ENCODE data around the gene SMG6. TPM values are rescaled to one million over a fixed set of nuclear protein-coding genes. Genes with fewer than 3 reads are reported as not detected.
A peak's percentile ranks its signal among the peaks of the same experiment; 100 is the strongest.

The SMG6 gene
- polyA plus RNA-seq, 1 of the 3 experiments (the other 2 are of a cell fraction), result 15.7 TPM

GRCh38 chr17:2215616-2216364 is 87.8 kb downstream of the SMG6 start:
- WGBS (ENCODE audit: low lambda C conversion rate), result 28% methylated on average over 16 of the region's 18 CpGs
- DNase-seq, result peak; percentile 79
- peak overlapping the region; percentile 33 to 48 for H3K4me3 ChIP-seq (ENCODE audit: low read depth in 2 of 2, low read length in 1 of 2)
- no peaks in the 10 kb centered on the region for H4K20me1 ChIP-seq (ENCODE audit: insufficient read depth)
- H3K4me1 ChIP-seq (ENCODE audit: control insufficient read depth in 1 of 2, insufficient read depth in 2 of 2, low read depth in 1 of 2, low read length in 1 of 2), result peaks cover 38 to 41% of the 10 kb centered on the region in 2 experiments
- H3K4me2 ChIP-seq, result peak overlapping the region; percentile 75
- no peak overlapping the region for H2AFZ ChIP-seq (ENCODE audit: low read depth)
- 0 out of 2 replicates have a peak, but pooled peaks have one; percentile 16 for TF ChIP-seq FOXM1 (IDR thresholded peaks at IDR 0.05; ENCODE audit: low read depth)
- TF ChIP-seq SMC3 (IDR thresholded peaks at IDR 0.05; ENCODE audit: low read depth, low read length), result no peak
- TF ChIP-seq TEAD4 (IDR thresholded peaks at IDR 0.05; ENCODE audit: borderline replicate concordance, insufficient read depth), result no peak; the same call in 1 of the 2 replicates
- peak in 1 of 2 experiments; percentile 73; a peak in 3 of 4 replicates for TF ChIP-seq EP300 (IDR thresholded peaks at IDR 0.05; ENCODE audit: borderline replicate concordance in 1 of 2, low read depth in 1 of 2, low read length in 1 of 2)
- TF ChIP-seq, protein P1, sequence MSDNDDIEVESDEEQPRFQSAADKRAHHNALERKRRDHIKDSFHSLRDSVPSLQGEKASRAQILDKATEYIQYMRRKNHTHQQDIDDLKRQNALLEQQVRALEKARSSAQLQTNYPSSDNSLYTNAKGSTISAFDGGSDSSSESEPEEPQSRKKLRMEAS (IDR thresholded peaks at IDR 0.05; ENCODE audit: low read depth), result peak; percentile 52
- peak; percentile 70; the same call in 1 of the 2 replicates for TF ChIP-seq RXRA (IDR thresholded peaks at IDR 0.05; ENCODE audit: borderline replicate concordance, low read depth)
- TF ChIP-seq RCOR1 (IDR thresholded peaks at IDR 0.05; ENCODE audit: low read length), result no peak
- TF ChIP-seq SIN3A (IDR thresholded peaks at IDR 0.05; ENCODE audit: borderline replicate concordance, low read depth, low read length), result no peak
- TF ChIP-seq POLR2AphosphoS5 (IDR thresholded peaks at IDR 0.05; ENCODE audit: low read depth, low read length), result 0 out of 2 replicates have a peak, but pooled peaks have one; percentile 23
- peak; percentile 79 for TF ChIP-seq NFIC (IDR thresholded peaks at IDR 0.05; ENCODE audit: borderline replicate concordance)
- 0 out of 2 replicates have a peak, but pooled peaks have one; percentile 17 for TF ChIP-seq REST (IDR thresholded peaks at IDR 0.05; ENCODE audit: low read depth, low read length)
- no peak for TF ChIP-seq PBX3 (IDR thresholded peaks at IDR 0.05)
- no peak for TF ChIP-seq MXI1 (IDR thresholded peaks at IDR 0.05; ENCODE audit: low read depth, low read length)
- peak; percentile 59 for TF ChIP-seq TCF12 (IDR thresholded peaks at IDR 0.05)
- TF ChIP-seq TAF1 (IDR thresholded peaks at IDR 0.05; ENCODE audit: borderline replicate concordance, low read depth, low read length), result 0 out of 2 replicates have a peak, but pooled peaks have one; percentile 3
- no peaks in the 10 kb centered on the region for H3K27me3 ChIP-seq (ENCODE audit: insufficient read depth)
- H3K9me2 ChIP-seq, result no peaks in the 10 kb centered on the region
- peaks cover 48% of the 10 kb centered on the region for H3F3A ChIP-seq (replicated peaks; ENCODE audit: insufficient read depth)
- peaks cover 39% of the 10 kb centered on the region; the same call in 1 of the 2 replicates for H3K79me2 ChIP-seq (ENCODE audit: insufficient read depth)
- H3K27ac ChIP-seq (ENCODE audit: low read depth in 2 of 2, low read length in 1 of 2), result peak overlapping the region; percentile 97 to 99
- peaks cover 2 to 7% of the 10 kb centered on the region in 2 experiments for H3K36me3 ChIP-seq (replicated peaks in 1 of 2; ENCODE audit: control insufficient read depth in 1 of 2, insufficient read depth in 2 of 2, low read length in 1 of 2)
- ChIA-PET CTCF (interaction anchor here (0.6 to 2.6 kb wide), 6 partner anchors 29 to 161 kb away, joined by 3 to 14 read pairs (median 4); no protein-coding TSS in a partner anchor), POLR2A (no interaction called here)
- H3K9ac ChIP-seq, result peak overlapping the region; percentile 67; the same call in 1 of the 2 replicates
- H3K9me3 ChIP-seq, result no peaks in the 10 kb centered on the region
